H7 (cell line): ENCODE measurements around the gene WFDC12. TPM values are rescaled to one million over a fixed set of nuclear protein-coding genes. Genes with fewer than 3 reads are reported as not detected.

Source experiments
- DNase-seq: peaks from one replicate; pipeline ENCODE4 v3.0.0; 2012
- H3K27me3 ChIP-seq: 2 replicates; pipeline ENCODE4 v1.6.0; 2011; ENCODE audit warnings: mild to moderate bottlenecking, low read length; ENCODE audit not compliant: control insufficient read depth, insufficient read depth
- H3K36me3 ChIP-seq: replicated peaks from 2 replicates; pipeline ENCODE4 v1.5.1; 2011; ENCODE audit warnings: low read length; ENCODE audit not compliant: control insufficient read depth, insufficient read depth
- H3K4me3 ChIP-seq: 2 replicates; pipeline ENCODE4 v1.5.1; 2011; ENCODE audit warnings: low read depth, mild to moderate bottlenecking, control low read depth, low read length, moderate library complexity; ENCODE audit not compliant: insufficient read depth
- total RNA-seq: library from RNA; depleted of rRNA; stranded (reverse); fragments of >200 nt; shearing (Covaris generic); gene quantifications from 2 replicates; pipeline ENCODE4 v1.2.3, GENCODE V29; 2014

WFDC12 gene
- total RNA-seq, 1 experiment from 2014 or later: not detected

DNA sequence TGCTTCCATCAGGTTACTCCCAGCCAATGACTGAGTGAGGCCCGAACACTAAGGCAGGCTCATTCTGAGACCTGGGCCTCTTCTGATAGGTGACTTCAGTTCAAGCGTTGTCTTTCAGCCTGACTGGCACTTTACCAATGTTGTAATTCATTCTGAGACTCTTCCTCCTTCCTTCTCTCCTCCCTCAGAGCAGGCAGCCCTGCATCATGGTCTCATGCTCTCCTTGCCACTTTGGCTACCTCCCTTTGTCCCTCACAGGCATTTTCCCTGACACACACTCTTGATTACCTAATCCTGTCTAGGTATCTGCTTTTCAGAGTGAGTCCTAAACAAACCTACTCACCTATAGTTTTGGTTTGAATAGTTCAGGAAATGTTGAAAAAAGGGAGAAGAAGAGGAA, 12.6 kb upstream of the WFDC12 start:
- no peaks in the 10 kb centered on the region for H3K36me3 ChIP-seq
- DNase-seq: no peak
- H3K27me3 ChIP-seq: no peaks in the 10 kb centered on the region; the same call in 1 of the 2 replicates
- no peak overlapping the region for H3K4me3 ChIP-seq

DNA sequence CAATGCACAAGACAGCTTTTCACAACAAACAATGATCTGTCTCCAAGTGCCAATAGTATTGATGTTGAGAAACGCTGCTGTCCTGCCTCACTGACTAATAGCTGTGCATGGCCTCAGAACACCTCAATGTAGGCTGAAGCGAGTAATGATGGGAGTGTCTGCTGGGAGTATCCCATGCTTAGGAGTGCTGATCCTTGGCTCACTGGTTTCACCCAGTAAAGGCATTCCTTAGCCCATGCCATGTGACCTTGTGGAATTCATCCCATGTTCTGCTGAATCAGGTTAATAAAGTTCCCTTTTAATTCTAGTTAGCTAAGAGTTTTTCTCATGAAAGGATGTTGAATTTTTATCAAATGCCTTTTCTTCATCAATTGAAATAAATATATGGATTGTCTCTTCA, 3.8 kb upstream of the WFDC12 start:
- Histone ChIP-seq H3K36me3 (no peaks in the 10 kb centered on the region), H3K27me3 (no peaks in the 10 kb centered on the region), H3K4me3 (no peak overlapping the region)
- no peak for DNase-seq

DNA sequence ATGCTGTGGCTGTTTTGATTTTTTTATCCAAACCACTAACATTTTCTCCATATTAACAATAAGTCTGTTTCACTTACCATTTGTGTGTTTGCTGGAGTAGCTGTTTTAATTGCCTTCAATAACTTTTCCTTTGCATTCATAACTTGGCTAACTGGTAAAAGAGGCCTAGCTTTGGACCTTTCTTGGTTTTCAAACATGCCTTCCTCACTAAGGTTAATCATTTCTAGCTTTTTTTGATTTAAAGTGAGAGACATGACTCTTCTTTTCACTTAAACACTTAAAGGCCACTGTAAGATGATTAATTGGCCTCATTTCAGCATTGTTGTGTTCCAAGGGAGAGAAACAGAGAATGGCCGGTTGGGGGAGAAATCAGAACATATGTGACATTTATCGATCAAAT, 2.9 kb downstream of the WFDC12 start:
- no peak overlapping the region for H3K4me3 ChIP-seq
- DNase-seq: no peak
- no peaks in the 10 kb centered on the region for H3K36me3 ChIP-seq
- H3K27me3 ChIP-seq: no peaks in the 10 kb centered on the region

DNA sequence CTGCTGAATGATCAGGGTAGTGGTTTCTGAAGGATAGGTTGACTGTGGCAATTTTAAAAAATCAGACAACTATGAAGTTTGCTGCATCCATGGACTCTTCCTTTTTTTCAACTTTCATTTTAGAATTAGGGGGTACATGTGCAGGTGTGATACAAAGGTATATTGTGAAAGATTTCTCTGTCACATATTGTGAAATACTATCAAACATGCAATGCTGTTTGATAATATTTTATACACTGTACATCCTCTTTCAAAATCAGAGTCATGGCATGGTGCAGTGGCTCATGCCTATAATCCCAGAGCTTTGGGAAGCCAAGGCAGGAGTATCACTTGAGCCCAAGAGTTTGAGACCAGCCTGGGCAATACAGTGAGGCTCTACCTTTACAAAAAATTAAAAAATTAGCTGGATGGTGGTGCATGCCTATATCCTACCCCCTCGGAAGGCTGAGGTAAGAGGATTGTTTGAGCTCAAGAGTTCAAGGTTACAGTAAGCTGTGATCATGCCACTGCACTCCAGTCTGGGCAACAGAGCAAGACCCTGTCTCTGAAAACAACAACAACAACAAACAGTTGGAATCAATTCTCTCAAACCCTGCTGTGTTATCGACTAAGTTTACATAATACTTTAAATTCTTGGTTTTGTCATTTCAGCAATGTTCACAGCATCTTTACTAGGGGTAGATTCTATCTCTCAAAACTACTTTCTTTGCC, 4.6 kb downstream of the WFDC12 start:
- Histone ChIP-seq H3K27me3 (no peaks in the 10 kb centered on the region), H3K36me3 (no peaks in the 10 kb centered on the region), H3K4me3 (no peak overlapping the region)
- no peak for DNase-seq

DNA sequence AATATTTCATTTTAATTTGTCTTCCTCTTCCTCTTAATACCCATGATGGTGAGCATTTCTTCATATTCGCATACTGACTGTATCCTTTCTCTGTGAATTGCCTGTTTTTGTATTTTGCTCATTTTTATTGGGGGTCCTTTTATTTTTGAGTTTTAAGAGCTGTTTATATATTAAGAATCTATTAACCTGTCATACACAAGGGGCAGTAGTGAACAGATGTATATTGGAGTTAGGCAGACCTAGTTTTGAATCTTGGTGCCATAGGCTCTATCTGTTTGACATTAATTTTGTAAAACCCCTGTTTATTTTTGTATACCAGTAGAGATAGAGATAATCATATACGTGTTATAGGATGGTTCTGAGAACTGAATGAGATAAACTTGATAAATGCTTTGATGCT, 6.2 kb downstream of the WFDC12 start:
- H3K4me3 ChIP-seq: no peak overlapping the region
- no peaks in the 10 kb centered on the region for H3K36me3 ChIP-seq
- no peak for DNase-seq
- no peaks in the 10 kb centered on the region; the same call in 1 of the 2 replicates for H3K27me3 ChIP-seq

DNA sequence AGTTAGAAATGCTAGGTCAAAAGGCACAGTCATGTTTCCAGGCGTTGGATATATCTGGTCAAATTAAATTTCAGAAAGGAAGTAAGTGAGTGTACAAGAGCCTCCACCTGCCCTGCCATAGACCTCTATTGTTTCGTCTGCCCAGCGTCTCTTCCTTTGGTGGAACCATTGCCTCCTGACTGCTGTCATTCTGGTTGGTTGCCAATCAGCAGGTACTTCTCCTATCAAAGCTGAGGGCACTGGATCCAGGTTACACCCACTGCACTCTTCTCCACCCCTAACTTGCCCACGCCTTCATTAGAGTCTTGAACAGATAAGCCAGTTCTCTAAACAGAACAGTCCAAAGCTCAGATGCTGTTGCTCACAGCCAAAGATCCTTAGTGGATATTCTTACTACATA, 6.7 kb downstream of the WFDC12 start:
- H3K36me3 ChIP-seq: no peaks in the 10 kb centered on the region
- DNase-seq: peak; percentile 32
- H3K4me3 ChIP-seq: no peak overlapping the region
- H3K27me3 ChIP-seq: no peaks in the 10 kb centered on the region; the same call in 1 of the 2 replicates

DNA sequence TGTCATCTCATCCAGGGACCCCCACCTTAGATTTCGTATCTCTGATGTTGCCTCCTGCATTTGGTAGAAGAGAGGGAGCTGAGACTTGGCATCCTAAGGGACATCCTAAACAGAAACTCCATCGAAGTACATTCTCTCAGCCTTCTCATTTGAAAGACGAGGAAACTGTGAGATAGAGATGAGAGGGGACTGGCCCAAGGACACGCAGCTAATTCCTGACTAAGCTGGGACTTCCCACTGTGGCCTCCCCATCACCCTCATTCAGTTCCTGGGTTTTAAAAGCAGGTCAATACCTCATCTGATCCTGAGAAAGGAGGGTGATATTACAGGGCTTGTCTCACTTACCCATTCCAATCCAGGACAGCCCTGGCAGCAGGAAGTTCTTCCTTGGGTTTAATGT, 8.4 kb downstream of the WFDC12 start:
- Histone ChIP-seq H3K27me3 (no peaks in the 10 kb centered on the region; the same call in 1 of the 2 replicates), H3K4me3 (no peak overlapping the region), H3K36me3 (no peaks in the 10 kb centered on the region)
- no peak for DNase-seq

DNA sequence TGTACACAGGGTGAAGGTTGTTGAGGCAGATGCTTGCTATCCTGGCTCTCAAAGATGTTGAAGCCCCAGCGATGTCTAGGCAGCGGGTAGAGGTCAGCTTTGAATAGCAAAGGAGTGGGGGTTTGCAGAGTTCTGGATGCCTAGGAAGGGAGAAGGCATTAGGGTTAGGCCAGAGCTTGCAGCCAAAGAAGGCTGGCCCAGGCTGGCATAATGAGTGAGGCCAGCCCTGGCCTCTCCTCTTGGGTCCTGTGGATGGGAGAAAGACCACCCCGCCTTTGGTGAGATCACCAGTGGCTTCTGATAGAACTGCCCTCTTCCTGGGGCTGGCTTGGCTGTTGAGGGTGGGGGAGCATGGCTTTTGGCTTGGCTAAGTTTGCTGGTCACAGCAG, 8.9 kb downstream of the WFDC12 start:
- Histone ChIP-seq H3K36me3 (no peaks in the 10 kb centered on the region), H3K4me3 (no peak overlapping the region), H3K27me3 (no peaks in the 10 kb centered on the region; the same call in 1 of the 2 replicates)
- DNase-seq: no peak

DNA sequence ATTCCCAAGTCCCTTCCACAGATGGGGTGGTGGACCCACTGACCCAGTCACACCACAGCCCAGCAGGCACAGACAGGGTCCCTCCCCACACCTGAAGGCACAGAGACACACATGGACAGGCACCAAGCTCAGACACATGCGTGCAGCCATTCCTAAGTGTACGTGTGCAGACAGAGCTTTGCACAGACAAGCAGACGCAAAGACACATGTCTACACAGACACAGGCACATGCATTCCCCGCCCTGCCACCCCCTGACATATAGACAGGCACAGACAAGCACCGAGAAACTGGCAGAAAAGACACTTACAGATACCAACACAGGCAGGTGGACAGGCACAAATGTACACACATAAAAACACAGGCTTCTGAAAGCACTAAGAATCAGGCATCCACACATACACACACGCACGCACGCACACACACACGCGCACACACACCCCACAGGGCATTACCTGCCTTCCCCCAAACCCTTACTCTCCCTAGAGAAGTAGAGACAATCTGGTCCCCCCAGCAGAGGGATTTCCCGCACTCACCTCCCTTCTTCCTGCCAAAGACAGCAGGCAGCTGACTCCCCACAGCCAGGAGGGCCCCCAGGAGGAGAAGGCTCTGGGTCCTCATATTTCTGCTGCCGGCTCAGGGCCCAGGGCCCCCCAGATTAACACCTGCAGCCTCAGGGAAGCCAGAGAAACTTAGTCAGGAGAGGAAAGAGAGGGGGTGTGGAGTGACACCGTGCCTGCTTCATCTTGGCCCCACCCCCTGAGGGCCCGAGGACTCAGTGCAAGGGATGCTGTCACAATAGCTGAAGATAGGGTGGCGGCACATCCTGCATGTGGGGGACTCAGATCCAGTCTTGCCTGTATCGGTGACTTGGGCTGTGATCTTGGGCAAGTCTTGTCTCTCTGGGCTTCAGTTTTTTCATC, 9.5 kb downstream of the WFDC12 start, which contains the start of gene WFDC5:
WFDC5 (minus strand) TSS at position 710 of the 921 bp plus-strand sequence; CDS start at position 619, 91 bp downstream.
- no peak within 1 kb of the TSS for H3K4me3 ChIP-seq
- no peaks in the 10 kb centered on the region for H3K36me3 ChIP-seq
- peak; percentile 62 for DNase-seq
- H3K27me3 ChIP-seq: no peaks in the 10 kb centered on the region; the same call in 1 of the 2 replicates

DNA sequence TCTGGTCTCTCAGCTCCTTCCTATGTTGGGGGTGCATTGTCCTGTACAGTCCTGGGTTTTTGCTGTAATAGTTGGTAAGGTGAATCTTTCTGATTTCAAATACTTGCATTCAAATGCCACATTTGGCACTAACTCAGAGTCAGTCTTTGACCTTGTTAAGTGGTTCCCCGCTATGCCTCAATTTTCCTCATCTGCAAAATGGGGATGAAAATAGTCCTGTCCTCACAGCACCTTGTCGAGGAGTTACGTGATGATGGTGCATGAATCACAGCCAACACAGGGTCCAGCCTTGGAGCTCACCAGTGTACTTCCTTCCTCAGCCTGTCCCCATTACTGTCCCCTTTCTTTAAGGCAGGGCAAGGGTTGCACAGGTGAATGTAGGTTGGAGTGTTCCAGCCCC, 10.4 kb downstream of the WFDC12 start:
- Histone ChIP-seq H3K36me3 (no peaks in the 10 kb centered on the region), H3K4me3 (no peak overlapping the region)
- no peak for DNase-seq

DNA sequence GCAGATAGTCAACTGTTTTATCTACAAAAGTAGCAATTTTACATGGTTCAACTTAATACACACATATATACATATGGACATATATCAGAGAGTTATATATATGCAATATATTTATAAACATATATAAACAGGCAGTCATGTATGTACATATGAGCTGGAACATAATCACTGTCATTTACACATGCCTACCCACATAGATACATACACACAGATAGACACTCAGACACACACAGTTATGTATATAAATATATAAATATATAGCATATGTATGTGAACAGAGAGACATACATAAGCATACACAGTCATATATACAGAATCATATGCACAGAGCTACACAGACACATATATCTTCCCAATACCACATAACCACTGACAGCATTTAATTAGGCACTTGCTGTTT, 11.5 kb downstream of the WFDC12 start:
- no peak for DNase-seq
- Histone ChIP-seq H3K36me3 (no peaks in the 10 kb centered on the region), H3K4me3 (no peak overlapping the region)

More for the DNA sequence above, 10.4 kb downstream of the WFDC12 start:
- H3K27me3 ChIP-seq: no peaks in the 10 kb centered on the region; the same call in 1 of the 2 replicates

DNA sequence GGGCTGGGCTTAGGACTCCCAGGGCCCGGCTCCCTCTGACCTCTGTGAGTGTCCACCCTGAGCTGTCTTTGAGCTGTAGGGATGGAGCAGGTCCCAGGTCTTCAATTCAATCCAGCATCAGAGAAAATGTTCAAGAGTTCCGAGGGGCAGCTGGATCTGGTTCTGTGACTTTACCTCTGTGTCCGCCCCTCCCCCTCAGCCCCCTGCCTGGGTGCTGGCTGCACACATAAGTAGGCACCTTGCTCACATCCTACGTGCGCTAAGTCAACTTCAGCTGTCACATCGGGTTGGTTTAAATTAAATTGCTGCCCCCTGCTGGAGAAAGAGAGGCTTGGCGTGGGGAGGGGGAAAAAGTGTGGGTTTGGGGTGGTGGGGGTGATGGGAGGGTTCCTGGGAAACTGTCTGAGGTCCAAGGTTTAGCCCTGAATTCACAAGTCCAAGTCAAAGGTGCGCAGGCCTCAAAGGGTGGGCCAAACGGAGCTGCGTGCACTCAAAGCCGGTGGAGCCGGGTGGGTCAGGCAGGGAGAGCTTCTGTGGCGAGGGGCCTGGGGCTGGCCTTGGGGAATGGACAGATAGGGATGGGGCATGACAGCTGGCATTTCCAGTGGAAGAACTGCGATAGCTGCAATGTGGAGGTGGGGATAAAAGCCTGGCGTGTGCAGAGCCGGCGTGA, 12.3 kb downstream of the WFDC12 start:
- peak; percentile 84 for DNase-seq
- H3K27me3 ChIP-seq: no peaks in the 10 kb centered on the region; the same call in 1 of the 2 replicates
- H3K36me3 ChIP-seq: no peaks in the 10 kb centered on the region
- H3K4me3 ChIP-seq: no peak overlapping the region

More for the DNA sequence above, 11.5 kb downstream of the WFDC12 start:
- no peaks in the 10 kb centered on the region; the same call in 1 of the 2 replicates for H3K27me3 ChIP-seq

DNA sequence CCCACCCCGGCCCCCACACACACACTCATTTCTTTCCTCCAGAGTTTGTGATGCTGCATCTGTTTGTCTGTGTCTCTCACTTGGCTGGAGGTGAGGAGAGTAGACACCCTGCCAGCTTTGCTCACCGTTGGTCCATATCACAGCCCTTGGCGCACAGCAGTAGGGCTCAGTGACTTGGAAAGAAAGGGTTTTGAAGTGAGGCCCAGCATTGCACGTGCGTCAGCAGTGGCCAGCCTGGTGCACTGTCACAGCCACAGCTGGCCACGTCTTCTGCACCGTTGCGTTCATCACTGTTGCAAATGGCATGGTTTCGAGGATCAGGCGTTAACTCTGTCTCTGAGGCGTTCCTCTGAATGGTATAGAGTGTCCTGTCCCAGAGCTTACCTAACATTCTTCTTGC, 13.0 kb downstream of the WFDC12 start:
- Histone ChIP-seq H3K4me3 (no peak overlapping the region), H3K27me3 (no peaks in the 10 kb centered on the region; the same call in 1 of the 2 replicates), H3K36me3 (no peaks in the 10 kb centered on the region)
- no peak for DNase-seq

DNA sequence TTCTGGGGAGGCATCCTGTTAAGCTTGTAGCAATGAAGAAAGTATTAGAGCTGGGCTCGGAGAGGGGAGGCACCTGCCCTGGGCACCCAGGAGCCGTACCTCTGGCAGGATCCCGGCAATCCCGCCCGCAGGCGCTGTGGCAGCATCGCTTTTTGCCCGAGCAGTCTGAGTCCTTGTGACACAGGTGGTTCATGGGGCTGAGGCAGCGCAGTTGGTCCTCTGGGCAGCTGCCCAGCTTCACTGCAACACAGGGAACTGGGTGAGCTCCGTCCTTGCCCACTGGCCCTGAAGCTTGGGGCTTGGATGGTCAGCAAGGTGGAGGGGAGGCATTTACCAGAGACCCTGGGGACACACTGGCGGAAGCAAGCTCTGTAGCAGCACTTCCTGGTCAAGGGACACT, 14.0 kb downstream of the WFDC12 start:
- Histone ChIP-seq H3K36me3 (no peaks in the 10 kb centered on the region), H3K4me3 (no peak overlapping the region), H3K27me3 (no peaks in the 10 kb centered on the region; the same call in 1 of the 2 replicates)
- DNase-seq: no peak
